Measurements from ENCODE around the gene CLBA1.

DNA sequence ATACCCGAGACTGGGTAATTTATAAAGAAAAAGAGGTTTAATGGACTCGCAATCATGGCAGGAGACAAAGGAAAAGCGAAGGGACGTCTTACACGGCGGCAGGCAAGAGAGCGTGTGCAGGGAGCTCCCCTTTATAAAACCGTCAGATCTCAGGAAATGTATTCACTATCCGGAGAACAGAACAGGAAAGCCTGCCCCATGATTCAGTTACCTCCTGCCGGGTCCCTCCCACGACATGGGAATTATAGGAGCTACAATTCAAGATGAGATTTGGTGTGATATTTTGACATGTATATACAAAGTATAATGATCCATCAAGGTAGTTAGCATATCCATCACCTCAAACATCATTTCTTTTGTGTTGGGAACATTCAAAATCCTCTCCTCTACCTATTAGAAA lies 37.6 kb downstream of the CLBA1 start:
- TF ChIP-seq EZH2 (optimal IDR thresholded peaks at IDR 0.05; ENCODE audit: low read depth, low read length) (no peak), EZH2phosphoT487 (IDR thresholded peaks at IDR 0.05; ENCODE audit: low read length) (no peak)
- TF ChIP-seq, protein P1, sequence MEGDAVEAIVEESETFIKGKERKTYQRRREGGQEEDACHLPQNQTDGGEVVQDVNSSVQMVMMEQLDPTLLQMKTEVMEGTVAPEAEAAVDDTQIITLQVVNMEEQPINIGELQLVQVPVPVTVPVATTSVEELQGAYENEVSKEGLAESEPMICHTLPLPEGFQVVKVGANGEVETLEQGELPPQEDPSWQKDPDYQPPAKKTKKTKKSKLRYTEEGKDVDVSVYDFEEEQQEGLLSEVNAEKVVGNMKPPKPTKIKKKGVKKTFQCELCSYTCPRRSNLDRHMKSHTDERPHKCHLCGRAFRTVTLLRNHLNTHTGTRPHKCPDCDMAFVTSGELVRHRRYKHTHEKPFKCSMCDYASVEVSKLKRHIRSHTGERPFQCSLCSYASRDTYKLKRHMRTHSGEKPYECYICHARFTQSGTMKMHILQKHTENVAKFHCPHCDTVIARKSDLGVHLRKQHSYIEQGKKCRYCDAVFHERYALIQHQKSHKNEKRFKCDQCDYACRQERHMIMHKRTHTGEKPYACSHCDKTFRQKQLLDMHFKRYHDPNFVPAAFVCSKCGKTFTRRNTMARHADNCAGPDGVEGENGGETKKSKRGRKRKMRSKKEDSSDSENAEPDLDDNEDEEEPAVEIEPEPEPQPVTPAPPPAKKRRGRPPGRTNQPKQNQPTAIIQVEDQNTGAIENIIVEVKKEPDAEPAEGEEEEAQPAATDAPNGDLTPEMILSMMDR (IDR thresholded peaks at IDR 0.05; ENCODE audit: low read length), result no peak

Data from MM.1S (cell line).